SK-N-SH treated with all-trans-retinoic acid at 6 μM for 48 hours (cell line): ENCODE data around the gene TTC39B.

Experiments
- PATZ1 ChIP-seq: fragments of 250-450 bp; sonication (Bioruptor Pico); IDR thresholded peaks from 2 replicates; pipeline ENCODE4 v1.8.0; 2020; ENCODE audit warnings: mild to moderate bottlenecking, moderate library complexity, borderline replicate concordance
- RARB ChIP-seq: fragments of 250-450 bp; sonication (Bioruptor Pico); IDR thresholded peaks from 2 replicates; pipeline ENCODE4 v1.8.0; 2021; ENCODE audit warnings: mild to moderate bottlenecking, moderate library complexity
- ZNF8 ChIP-seq: fragments of 450-650 bp; formaldehyde crosslinking; IDR thresholded peaks from 2 replicates; pipeline ENCODE4 v1.5.0; 2020; ENCODE audit warnings: mild to moderate bottlenecking, moderate library complexity

GRCh38 chr9:15329539-15330109, 22.6 kb upstream of the TTC39B start:
- TF ChIP-seq PATZ1 (CRISPR knock-in tag) = no peak
- TF ChIP-seq ZNF8 (CRISPR knock-in tag) = no peak
- no peak for TF ChIP-seq RARB (CRISPR knock-in tag)
